GM23338 (cell line): ENCODE measurements around the gene RINT1. TPM values are rescaled to one million over a fixed set of nuclear protein-coding genes. Genes with fewer than 3 reads are reported as not detected.

ENCODE experiments used
- ATAC-seq: fragments of 200-7000 bp; cut with Tn5 transposase; 3 replicates; pipeline ENCODE4 v1.9.1; 2020
- DNase-seq: peaks from one replicate; pipeline ENCODE4 v3.0.0-alpha.2; 2015; ENCODE audit warnings: low spot score
- H2AFZ ChIP-seq: fragments of 200-600 bp; sonication (generic); 2 replicates; pipeline ENCODE4 v1.8.0; 2016; ENCODE audit warnings: antibody characterized with exemption, mild to moderate bottlenecking, moderate library complexity
- H3F3A ChIP-seq: fragments of 200-600 bp; sonication (generic); replicated peaks from 2 replicates; pipeline ENCODE4 v1.8.0; 2017; ENCODE audit warnings: antibody characterized with exemption, mixed run types, low read depth
- H3K27ac ChIP-seq: fragments of 200-600 bp; sonication (generic); 2 replicates; pipeline ENCODE4 v1.6.1; 2016; ENCODE audit warnings: low read depth
- H3K27me3 ChIP-seq: fragments of 200-600 bp; sonication (generic); 2 replicates; pipeline ENCODE4 v1.8.0; 2016; ENCODE audit warnings: mild to moderate bottlenecking, mixed run types, moderate library complexity; ENCODE audit not compliant: insufficient read depth
- H3K36me3 ChIP-seq: fragments of 200-600 bp; sonication (generic); 2 replicates; pipeline ENCODE4 v1.8.0; 2016; ENCODE audit warnings: mild to moderate bottlenecking; ENCODE audit not compliant: insufficient read depth
- H3K4me1 ChIP-seq: fragments of 200-600 bp; sonication (generic); 2 replicates; pipeline ENCODE4 v1.8.0; 2016; ENCODE audit warnings: mild to moderate bottlenecking, moderate library complexity; ENCODE audit not compliant: insufficient read depth
- H3K4me2 ChIP-seq: fragments of 200-600 bp; sonication (generic); 2 replicates; pipeline ENCODE4 v1.7.1; 2017; ENCODE audit warnings: mixed run types
- H3K4me3 ChIP-seq: fragments of 200-600 bp; sonication (generic); 2 replicates; pipeline ENCODE4 v1.6.1; 2016; ENCODE audit warnings: mixed run types
- H3K79me2 ChIP-seq: fragments of 200-600 bp; sonication (generic); replicated peaks from 2 replicates; pipeline ENCODE4 v1.8.0; 2017; ENCODE audit warnings: mild to moderate bottlenecking; ENCODE audit not compliant: insufficient read depth
- H3K9me2 ChIP-seq: fragments of 200-600 bp; sonication (generic); 2 replicates; pipeline ENCODE4 v1.8.0; 2017; ENCODE audit not compliant: insufficient read depth
- H4K20me1 ChIP-seq: fragments of 200-600 bp; sonication (generic); replicated peaks from 2 replicates; pipeline ENCODE4 v1.8.0; 2017; ENCODE audit warnings: mild to moderate bottlenecking; ENCODE audit not compliant: insufficient read depth
- H3K27ac Mint-ChIP-seq: 2 replicates; pipeline ENCODE4 v1.8.0; 2020; ENCODE audit warnings: inconsistent platforms, mild to moderate bottlenecking, moderate library complexity, mixed read lengths
- H3K27me3 Mint-ChIP-seq: 3 replicates; pipeline ENCODE4 v1.8.0; 2022; ENCODE audit warnings: low read depth, mild to moderate bottlenecking, moderate library complexity, mixed read lengths, inconsistent platforms; ENCODE audit not compliant: insufficient read depth, poor library complexity
- H3K36me3 Mint-ChIP-seq: 3 replicates; pipeline ENCODE4 v1.8.0; 2021; ENCODE audit warnings: low read depth, mild to moderate bottlenecking, inconsistent platforms, moderate library complexity, mixed read lengths
- H3K4me1 Mint-ChIP-seq: 3 replicates; pipeline ENCODE4 v1.8.0; 2020; ENCODE audit warnings: mild to moderate bottlenecking, inconsistent platforms, mixed read lengths
- H3K4me3 Mint-ChIP-seq: 3 replicates; pipeline ENCODE4 v1.8.0; 2021; ENCODE audit warnings: moderate library complexity, mild to moderate bottlenecking, inconsistent platforms, mixed read lengths
- H3K9me3 Mint-ChIP-seq: 3 replicates; pipeline ENCODE4 v1.8.0; 2020; ENCODE audit warnings: moderate library complexity, mild to moderate bottlenecking, inconsistent platforms, mixed read lengths
- CTCF ChIP-seq, 2 experiments: fragments of 200-600 bp in 1 of 2; sonication (generic) in 1 of 2; conservative IDR thresholded peaks; 2 replicates each; pipeline versions ENCODE4 v1.5.1 to v1.6.1; 2016 to 2017; ENCODE audit warnings: antibody characterized with exemption in 2 of 2, low read depth in 2 of 2, mild to moderate bottlenecking in 2 of 2, moderate library complexity in 1 of 2
- EZH2phosphoT487 ChIP-seq: fragments of 200-600 bp; sonication (generic); IDR thresholded peaks from one replicate; pipeline ENCODE4 v1.8.1; 2018; ENCODE audit warnings: antibody characterized with exemption; ENCODE audit not compliant: unreplicated experiment
- STAT1 ChIP-seq: IDR thresholded peaks from one replicate; pipeline ENCODE4 v1.6.1; 2016; ENCODE audit warnings: antibody characterized with exemption; ENCODE audit not compliant: unreplicated experiment
- polyA plus RNA-seq: library from polyadenylated mRNA; unstranded; fragments of >200 nt; fragmentation: Nextera tagmentation; extraction: Ambion mirVana; gene quantifications from 2 replicates; pipeline ENCODE4 v1.2.1, GENCODE V29; 2016
- total RNA-seq: library from RNA; depleted of rRNA; stranded (reverse); fragments of >200 nt; shearing (Covaris generic); gene quantifications from 2 replicates; pipeline ENCODE4 v1.2.3, GENCODE V29; 2014
- TF ChIP-seq, protein P1 (sequence below): fragments of 250-450 bp; sonication (Bioruptor Pico); IDR thresholded peaks from 2 replicates; pipeline ENCODE4 v1.5.0; 2020; ENCODE audit warnings: mild to moderate bottlenecking, moderate library complexity

The RINT1 gene
- total and polyA plus RNA-seq, 2 experiments from 2014 or later: 18.5 to 31.2 TPM

DNA sequence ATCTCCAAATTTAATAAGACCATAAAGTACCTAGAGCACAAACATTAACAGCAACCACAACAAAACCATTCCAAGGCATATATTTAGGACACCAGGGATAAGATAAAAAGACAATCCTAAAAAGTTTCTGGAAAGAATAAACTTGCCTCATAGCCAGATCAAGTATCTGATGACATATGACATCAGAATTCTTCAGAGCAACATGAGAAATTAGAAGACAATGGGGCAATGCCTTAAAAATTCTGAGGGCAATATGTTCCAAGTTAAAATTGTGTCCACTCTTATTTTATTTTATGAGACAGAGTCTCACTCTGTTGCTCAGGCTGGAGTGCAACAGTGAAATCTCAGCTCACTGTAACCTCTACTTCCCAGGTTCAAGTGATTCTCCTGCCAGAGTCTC, 46.5 kb downstream of the RINT1 start (continued):
- TF ChIP-seq, protein P1, sequence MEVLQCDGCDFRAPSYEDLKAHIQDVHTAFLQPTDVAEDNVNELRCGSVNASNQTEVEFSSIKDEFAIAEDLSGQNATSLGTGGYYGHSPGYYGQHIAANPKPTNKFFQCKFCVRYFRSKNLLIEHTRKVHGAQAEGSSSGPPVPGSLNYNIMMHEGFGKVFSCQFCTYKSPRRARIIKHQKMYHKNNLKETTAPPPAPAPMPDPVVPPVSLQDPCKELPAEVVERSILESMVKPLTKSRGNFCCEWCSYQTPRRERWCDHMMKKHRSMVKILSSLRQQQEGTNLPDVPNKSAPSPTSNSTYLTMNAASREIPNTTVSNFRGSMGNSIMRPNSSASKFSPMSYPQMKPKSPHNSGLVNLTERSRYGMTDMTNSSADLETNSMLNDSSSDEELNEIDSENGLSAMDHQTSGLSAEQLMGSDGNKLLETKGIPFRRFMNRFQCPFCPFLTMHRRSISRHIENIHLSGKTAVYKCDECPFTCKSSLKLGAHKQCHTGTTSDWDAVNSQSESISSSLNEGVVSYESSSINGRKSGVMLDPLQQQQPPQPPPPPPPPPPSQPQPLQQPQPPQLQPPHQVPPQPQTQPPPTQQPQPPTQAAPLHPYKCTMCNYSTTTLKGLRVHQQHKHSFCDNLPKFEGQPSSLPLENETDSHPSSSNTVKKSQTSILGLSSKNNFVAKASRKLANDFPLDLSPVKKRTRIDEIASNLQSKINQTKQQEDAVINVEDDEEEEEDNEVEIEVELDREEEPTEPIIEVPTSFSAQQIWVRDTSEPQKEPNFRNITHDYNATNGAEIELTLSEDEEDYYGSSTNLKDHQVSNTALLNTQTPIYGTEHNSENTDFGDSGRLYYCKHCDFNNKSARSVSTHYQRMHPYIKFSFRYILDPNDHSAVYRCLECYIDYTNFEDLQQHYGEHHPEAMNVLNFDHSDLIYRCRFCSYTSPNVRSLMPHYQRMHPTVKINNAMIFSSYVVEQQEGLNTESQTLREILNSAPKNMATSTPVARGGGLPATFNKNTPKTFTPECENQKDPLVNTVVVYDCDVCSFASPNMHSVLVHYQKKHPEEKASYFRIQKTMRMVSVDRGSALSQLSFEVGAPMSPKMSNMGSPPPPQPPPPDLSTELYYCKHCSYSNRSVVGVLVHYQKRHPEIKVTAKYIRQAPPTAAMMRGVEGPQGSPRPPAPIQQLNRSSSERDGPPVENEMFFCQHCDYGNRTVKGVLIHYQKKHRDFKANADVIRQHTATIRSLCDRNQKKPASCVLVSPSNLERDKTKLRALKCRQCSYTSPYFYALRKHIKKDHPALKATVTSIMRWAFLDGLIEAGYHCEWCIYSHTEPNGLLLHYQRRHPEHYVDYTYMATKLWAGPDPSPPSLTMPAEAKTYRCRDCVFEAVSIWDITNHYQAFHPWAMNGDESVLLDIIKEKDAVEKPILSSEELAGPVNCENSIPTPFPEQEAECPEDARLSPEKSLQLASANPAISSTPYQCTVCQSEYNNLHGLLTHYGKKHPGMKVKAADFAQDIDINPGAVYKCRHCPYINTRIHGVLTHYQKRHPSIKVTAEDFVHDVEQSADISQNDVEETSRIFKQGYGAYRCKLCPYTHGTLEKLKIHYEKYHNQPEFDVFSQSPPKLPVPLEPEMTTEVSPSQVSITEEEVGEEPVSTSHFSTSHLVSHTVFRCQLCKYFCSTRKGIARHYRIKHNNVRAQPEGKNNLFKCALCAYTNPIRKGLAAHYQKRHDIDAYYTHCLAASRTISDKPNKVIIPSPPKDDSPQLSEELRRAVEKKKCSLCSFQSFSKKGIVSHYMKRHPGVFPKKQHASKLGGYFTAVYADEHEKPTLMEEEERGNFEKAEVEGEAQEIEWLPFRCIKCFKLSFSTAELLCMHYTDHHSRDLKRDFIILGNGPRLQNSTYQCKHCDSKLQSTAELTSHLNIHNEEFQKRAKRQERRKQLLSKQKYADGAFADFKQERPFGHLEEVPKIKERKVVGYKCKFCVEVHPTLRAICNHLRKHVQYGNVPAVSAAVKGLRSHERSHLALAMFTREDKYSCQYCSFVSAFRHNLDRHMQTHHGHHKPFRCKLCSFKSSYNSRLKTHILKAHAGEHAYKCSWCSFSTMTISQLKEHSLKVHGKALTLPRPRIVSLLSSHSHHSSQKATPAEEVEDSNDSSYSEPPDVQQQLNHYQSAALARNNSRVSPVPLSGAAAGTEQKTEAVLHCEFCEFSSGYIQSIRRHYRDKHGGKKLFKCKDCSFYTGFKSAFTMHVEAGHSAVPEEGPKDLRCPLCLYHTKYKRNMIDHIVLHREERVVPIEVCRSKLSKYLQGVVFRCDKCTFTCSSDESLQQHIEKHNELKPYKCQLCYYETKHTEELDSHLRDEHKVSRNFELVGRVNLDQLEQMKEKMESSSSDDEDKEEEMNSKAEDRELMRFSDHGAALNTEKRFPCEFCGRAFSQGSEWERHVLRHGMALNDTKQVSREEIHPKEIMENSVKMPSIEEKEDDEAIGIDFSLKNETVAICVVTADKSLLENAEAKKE (CRISPR knock-in tag): no peak

- Mint-ChIP-seq H3K4me3 (peak overlapping the region; percentile 82; the same call in 1 of the 3 replicates), H3K4me1 (peaks cover 24% of the 10 kb centered on the region), H3K27ac (no peak overlapping the region; the same call in 1 of the 2 replicates), H3K36me3 (peaks cover 11% of the 10 kb centered on the region), H3K27me3 (peaks cover 11% of the 10 kb centered on the region), H3K9me3 (peaks cover 17% of the 10 kb centered on the region)
- Histone ChIP-seq H3F3A (no peaks in the 10 kb centered on the region), H3K27ac (peak overlapping the region; percentile 48; the same call in 1 of the 2 replicates), H3K27me3 (no peaks in the 10 kb centered on the region), H3K4me3 (peak overlapping the region; percentile 57), H4K20me1 (no peaks in the 10 kb centered on the region; the same call in 1 of the 2 replicates), H3K79me2 (no peaks in the 10 kb centered on the region), H2AFZ (no peak overlapping the region), H3K4me2 (peak overlapping the region; percentile 75; the same call in 1 of the 2 replicates), H3K36me3 (no peaks in the 10 kb centered on the region), H3K9me2 (peaks cover 2% of the 10 kb centered on the region; the same call in 1 of the 2 replicates), H3K4me1 (no peaks in the 10 kb centered on the region; the same call in 1 of the 2 replicates)
- ATAC-seq (no peak; the same call in 2 of the 3 replicates), DNase-seq (peak; percentile 48)
- TF ChIP-seq EZH2phosphoT487 (no peak), STAT1 (no peak), CTCF (conservative IDR thresholded peaks at IDR 0.05; ENCODE audit: low read depth in 2 of 2) (peak; percentile 54 to 60)
Observed at GRCh38 chr7:105580022-105580740, 48.2 kb downstream of the RINT1 start.
